ENCODE data around the gene TM4SF5.

The TM4SF5 gene

DNA sequence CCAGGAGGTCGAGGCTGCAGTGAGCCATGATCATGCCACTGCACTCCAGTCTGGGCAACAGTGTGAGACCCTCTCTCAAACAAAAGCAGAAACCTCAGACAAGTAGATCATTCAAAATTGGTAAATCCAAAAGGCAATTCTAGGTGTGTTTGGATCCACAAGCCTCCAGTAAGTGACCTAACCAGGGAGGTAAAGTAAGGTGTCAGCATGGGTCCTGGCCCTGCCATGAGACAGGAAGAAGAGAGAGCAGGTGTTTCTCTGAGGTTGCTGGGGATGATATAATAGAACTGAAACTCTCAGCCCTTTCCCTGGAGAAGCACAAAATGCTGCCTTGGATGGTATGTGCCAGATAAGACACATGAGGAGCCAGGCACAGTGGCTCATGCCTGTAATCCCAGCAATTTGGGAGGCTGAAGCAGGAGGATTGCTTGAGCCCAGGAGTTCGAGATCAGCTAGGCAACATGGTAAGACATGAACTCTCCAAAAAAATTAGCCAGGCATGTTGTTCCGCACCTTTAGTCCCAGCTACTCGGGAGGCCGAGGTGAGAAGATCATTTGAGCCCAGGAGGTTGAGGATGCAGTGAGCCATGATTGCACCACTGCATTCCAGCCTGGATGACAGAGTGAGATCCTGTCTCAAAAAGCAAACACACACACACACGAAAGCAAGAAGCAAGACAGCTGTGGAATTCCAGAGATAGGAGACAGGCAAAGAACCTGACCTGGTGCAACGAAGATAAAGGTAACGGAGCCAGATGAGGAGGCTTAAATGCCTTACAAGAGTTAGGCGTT lies 6.5 kb downstream of the TM4SF5 start:
- POLR2A ChIA-PET = no interaction called here
- no peak for DNase-seq (ENCODE audit: extremely low spot score)
- CTCF ChIA-PET = interaction anchor here (4.2 kb wide), 1 partner anchor 12 kb away, joined by 21 read pairs; no protein-coding TSS in a partner anchor
- TF ChIP-seq, protein P1, sequence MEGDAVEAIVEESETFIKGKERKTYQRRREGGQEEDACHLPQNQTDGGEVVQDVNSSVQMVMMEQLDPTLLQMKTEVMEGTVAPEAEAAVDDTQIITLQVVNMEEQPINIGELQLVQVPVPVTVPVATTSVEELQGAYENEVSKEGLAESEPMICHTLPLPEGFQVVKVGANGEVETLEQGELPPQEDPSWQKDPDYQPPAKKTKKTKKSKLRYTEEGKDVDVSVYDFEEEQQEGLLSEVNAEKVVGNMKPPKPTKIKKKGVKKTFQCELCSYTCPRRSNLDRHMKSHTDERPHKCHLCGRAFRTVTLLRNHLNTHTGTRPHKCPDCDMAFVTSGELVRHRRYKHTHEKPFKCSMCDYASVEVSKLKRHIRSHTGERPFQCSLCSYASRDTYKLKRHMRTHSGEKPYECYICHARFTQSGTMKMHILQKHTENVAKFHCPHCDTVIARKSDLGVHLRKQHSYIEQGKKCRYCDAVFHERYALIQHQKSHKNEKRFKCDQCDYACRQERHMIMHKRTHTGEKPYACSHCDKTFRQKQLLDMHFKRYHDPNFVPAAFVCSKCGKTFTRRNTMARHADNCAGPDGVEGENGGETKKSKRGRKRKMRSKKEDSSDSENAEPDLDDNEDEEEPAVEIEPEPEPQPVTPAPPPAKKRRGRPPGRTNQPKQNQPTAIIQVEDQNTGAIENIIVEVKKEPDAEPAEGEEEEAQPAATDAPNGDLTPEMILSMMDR (IDR thresholded peaks at IDR 0.05; ENCODE audit: control extremely low read depth, extremely low read depth, low read depth, missing control alignments) = no peak

DNA sequence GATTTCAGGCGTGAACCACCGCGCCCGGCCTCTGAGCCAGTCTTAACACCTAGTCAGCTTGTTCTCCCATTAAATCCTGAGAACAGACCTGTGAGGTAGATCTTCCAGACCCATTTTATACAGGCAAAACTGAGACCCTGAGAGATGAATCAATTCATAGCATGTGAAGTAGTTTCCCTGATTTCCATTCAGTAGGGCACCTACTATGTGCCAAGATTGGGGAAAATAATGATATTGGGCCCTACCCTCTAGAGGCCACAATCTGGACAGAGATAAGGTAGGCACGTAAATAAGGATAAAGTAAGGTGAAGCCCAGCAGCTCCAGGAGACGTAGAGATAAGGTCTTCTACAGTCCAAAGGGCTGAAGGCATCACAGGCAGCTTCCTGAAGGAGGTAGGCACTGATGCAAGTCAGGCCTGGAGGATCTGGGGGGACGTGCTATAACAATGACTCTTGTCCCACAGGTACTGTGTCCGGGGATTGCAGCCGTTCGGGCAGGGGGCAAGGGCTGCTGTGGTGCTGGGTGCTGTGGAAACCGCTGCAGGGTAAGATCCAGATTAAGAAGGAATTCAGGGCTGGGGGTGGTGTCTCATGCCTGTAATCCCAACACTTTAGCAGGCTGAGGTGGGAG lies 8.8 kb downstream of the TM4SF5 start:
- CTCF ChIA-PET = interaction anchor here (4.2 kb wide), 1 partner anchor 10 kb away, joined by 21 read pairs; no protein-coding TSS in a partner anchor
- TF ChIP-seq, protein P1 (IDR thresholded peaks at IDR 0.05; ENCODE audit: control extremely low read depth, extremely low read depth, low read depth, missing control alignments) = no peak
- DNase-seq (ENCODE audit: extremely low spot score) = no peak
- POLR2A ChIA-PET = no interaction called here

DNA sequence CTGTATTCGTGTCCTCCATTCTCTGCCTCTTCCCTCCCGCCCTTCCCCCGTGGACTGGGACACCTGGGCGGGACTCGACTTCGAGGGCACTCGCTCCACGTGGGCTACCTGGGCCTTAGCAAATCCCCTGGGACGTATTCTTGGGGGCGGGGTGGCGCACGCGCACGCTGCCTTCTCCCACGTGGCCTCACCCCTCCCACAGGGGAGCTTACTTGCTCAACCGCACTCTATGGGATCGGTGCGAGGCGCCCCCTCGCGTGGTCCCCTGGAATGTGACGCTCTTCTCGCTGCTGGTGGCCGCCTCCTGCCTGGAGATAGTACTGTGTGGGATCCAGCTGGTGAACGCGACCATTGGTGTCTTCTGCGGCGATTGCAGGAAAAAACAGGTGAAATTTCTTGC lies 11.0 kb downstream of the TM4SF5 start:
- TF ChIP-seq, protein P1 (IDR thresholded peaks at IDR 0.05; ENCODE audit: control extremely low read depth, extremely low read depth, low read depth, missing control alignments) = no peak
- DNase-seq (ENCODE audit: extremely low spot score) = no peak
- CTCF ChIA-PET = interaction anchor here (1.5 kb wide), 1 partner anchor 120 kb away, joined by 3 read pairs; the partner anchor contains the start of gene CHRNE
- POLR2A ChIA-PET = no interaction called here

DNA sequence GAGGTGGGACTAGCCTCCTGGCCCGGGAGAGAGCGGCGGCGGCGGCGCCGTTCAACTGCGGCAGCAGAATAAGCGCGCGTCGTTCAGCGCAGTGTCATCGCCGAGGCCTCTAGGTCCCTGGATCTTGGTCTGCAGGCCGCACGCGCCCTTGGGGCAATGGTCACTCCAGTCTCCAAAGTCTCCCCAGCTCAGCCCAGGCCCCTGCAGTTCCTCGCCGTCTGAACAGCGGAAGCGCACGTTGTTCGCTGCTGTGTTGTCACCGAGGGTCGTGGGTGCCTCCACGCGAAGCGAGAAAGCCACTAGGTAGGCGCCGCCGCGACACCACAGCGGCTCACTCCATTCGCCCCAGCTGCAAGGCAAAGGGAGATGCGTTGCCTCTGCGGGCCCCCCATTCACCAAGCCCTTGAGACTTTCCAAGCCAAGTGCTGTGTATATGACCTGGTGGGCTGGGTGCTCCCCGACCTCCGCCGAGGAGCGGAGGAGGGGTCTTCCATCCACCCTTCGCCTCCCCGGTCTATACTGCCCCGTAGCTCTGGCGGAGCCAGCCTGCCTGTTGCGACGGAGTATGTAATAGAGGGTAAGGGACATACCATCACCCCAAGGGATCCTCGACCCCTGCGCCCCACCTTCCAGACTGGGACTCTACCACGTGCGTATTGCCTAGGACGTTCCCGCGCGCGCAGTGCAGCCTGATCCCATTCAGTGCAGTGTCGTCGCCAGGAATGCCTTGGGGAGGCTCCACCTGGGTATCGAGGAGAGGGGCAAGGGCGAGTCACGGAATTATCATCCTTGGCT lies 13.8 kb downstream of the TM4SF5 start:
- DNase-seq (ENCODE audit: extremely low spot score) = no peak
- POLR2A ChIA-PET = no interaction called here

DNA sequence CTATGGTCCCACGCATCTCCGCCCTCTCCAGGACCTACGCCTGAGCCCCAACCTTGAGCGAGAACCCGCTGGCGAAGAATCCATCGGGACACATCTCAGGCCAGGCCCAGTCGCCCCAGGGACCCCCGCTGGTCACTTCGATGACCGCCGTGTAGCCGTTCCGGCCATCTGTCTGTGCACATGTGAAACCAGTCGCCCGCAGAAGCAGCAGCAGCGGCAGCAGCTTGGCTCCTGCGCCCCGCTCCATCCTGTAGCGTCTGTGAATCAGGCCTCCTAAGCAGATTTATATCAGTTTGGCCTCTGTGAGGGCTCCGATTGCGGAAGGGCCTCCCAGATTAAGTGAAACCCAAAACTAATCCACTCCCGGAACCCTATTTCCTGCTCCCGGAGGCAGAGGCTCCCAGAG lies 14.4 kb downstream of the TM4SF5 start, which contains the start of gene VMO1:
TSS of gene VMO1 (minus strand) at position 259 of the 406 bp plus-strand sequence. CDS start at position 247, 12 bp downstream.
- TF ChIP-seq, protein P1 (IDR thresholded peaks at IDR 0.05; ENCODE audit: control extremely low read depth, extremely low read depth, low read depth, missing control alignments) = no peak
- POLR2A ChIA-PET = interaction anchor here (0.6 kb wide), 1 partner anchor 54 kb away, joined by 10 read pairs; no protein-coding TSS in a partner anchor
- DNase-seq (ENCODE audit: extremely low spot score) = no peak
- CTCF ChIA-PET = interaction anchor here (1.0 to 1.2 kb wide), 3 partner anchors 13 to 219 kb away, joined by 3 read pairs; no protein-coding TSS in a partner anchor

More for the DNA sequence above, 13.8 kb downstream of the TM4SF5 start:
- TF ChIP-seq, protein P1 (IDR thresholded peaks at IDR 0.05; ENCODE audit: control extremely low read depth, extremely low read depth, low read depth, missing control alignments) = no peak
- CTCF ChIA-PET = interaction anchor here (1.0 kb wide), 1 partner anchor 218 kb away, joined by 3 read pairs; no protein-coding TSS in a partner anchor

DNA sequence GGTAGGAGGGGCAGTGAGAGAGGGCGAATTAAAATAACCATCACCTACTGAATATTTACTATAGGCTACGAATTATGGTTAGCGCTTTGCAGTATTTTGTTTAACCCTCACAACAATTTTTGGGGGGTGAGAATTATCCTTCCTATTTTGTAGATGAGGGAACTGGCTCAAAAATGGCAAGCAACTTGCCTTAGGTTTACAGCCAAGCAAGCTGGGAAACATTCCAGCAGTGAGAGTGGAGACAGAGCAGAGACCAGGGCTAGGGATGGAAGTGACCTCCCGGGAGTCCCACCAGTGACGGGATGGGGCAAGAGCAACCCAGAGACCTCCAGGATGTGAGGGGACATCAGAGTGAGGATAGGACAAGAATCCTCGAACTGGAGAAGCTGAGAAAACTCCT lies 14.8 kb downstream of the TM4SF5 start:
- TF ChIP-seq, protein P1 (IDR thresholded peaks at IDR 0.05; ENCODE audit: control extremely low read depth, extremely low read depth, low read depth, missing control alignments) = no peak
- ChIA-PET CTCF (interaction anchor here (1.0 to 1.2 kb wide), 2 partner anchors 12 to 102 kb away, joined by 3 read pairs; no protein-coding TSS in a partner anchor), POLR2A (interaction anchor here (0.6 kb wide), 1 partner anchor 55 kb away, joined by 10 read pairs; no protein-coding TSS in a partner anchor)
- DNase-seq (ENCODE audit: extremely low spot score) = no peak
